SK-N-SH (cell line): ENCODE measurements around the gene PLEKHG3. TPM values are rescaled to one million over a fixed set of nuclear protein-coding genes. Genes with fewer than 3 reads are reported as not detected.

Experiments used
- CTCF ChIA-PET: fragments of 300-600, 350-600 bp; formaldehyde crosslinking; extraction: SDS; loops from one replicate; lab custom pipeline; 2021; lab: Yijun Ruan, JAX
- POLR2A ChIA-PET: fragments of 350-600 bp; sonication (Branson Sonifier 250); formaldehyde crosslinking; extraction: SDS; loops from one replicate; lab custom pipeline; 2020; ENCODE audit warnings: antibody characterized with exemption, inconsistent platforms; lab: Yijun Ruan, JAX
- DNase-seq: peaks from one replicate; pipeline ENCODE4 v3.0.0; 2012
- H2AFZ ChIP-seq: fragments of 200-600 bp; sonication (generic); 2 replicates; pipeline ENCODE4 v1.8.1; 2016; ENCODE audit warnings: antibody characterized with exemption, mild to moderate bottlenecking, low read depth
- H3F3A ChIP-seq: fragments of 200-600 bp; sonication (generic); replicated peaks from 2 replicates; pipeline ENCODE3; 2016; ENCODE audit warnings: antibody characterized with exemption, mild to moderate bottlenecking; ENCODE audit not compliant: insufficient read depth
- H3K27ac ChIP-seq, 2 experiments: fragments of 200-500 bp in 1 of 2; fragments of 200-600 bp in 1 of 2; sonication (Bioruptor generic) in 1 of 2; sonication (generic), shearing (Covaris generic) in 1 of 2; 2 replicates each; pipeline versions ENCODE4 v1.5.1 to v1.6.1; 2014 to 2016; ENCODE audit warnings: low read depth in 2 of 2, inconsistent platforms in 1 of 2, low read length in 1 of 2, mild to moderate bottlenecking in 1 of 2, mixed read lengths in 1 of 2
- H3K27me3 ChIP-seq: fragments of 200-600 bp; sonication (generic), shearing (Covaris generic); 2 replicates; pipeline ENCODE4 v1.6.1; 2016; ENCODE audit warnings: mixed run types; ENCODE audit not compliant: insufficient read depth
- H3K36me3 ChIP-seq, 2 experiments: fragments of 200-500 bp in 1 of 2; fragments of 200-600 bp in 1 of 2; sonication (Bioruptor generic) in 1 of 2; sonication (generic) in 1 of 2; replicated peaks in 1 of 2; 2 replicates each; pipeline versions ENCODE3 to v1.5.1; 2014 to 2016; ENCODE audit warnings: low read length in 1 of 2, mild to moderate bottlenecking in 1 of 2; ENCODE audit not compliant: insufficient read depth in 2 of 2, control insufficient read depth in 1 of 2
- H3K4me1 ChIP-seq, 2 experiments: fragments of 200-500 bp in 1 of 2; fragments of 200-600 bp in 1 of 2; sonication (Bioruptor generic) in 1 of 2; sonication (generic), shearing (Covaris generic) in 1 of 2; 2 replicates each; pipeline versions ENCODE4 v1.5.1 to v1.6.1; 2014 to 2016; ENCODE audit warnings: low read depth in 1 of 2, low read length in 1 of 2, mixed run types in 1 of 2; ENCODE audit not compliant: insufficient read depth in 2 of 2, control insufficient read depth in 1 of 2
- H3K4me2 ChIP-seq: fragments of 200-600 bp; sonication (generic), shearing (Covaris generic); 2 replicates; pipeline ENCODE4 v1.6.1; 2017; ENCODE audit warnings: mixed run types
- H3K4me3 ChIP-seq, 2 experiments: fragments of 200-500 bp in 1 of 2; fragments of 200-600 bp in 1 of 2; sonication (Bioruptor generic) in 1 of 2; sonication (generic), shearing (Covaris generic) in 1 of 2; 2 replicates each; pipeline versions ENCODE4 v1.5.1 to v1.8.1; 2014 to 2016; ENCODE audit warnings: low read depth in 2 of 2, inconsistent platforms in 1 of 2, low read length in 1 of 2, mild to moderate bottlenecking in 1 of 2, mixed read lengths in 1 of 2, moderate library complexity in 1 of 2
- H3K79me2 ChIP-seq: fragments of 200-600 bp; sonication (generic); 2 replicates; pipeline ENCODE4 v1.8.1; 2017; ENCODE audit warnings: mild to moderate bottlenecking; ENCODE audit not compliant: insufficient read depth
- H3K9ac ChIP-seq: fragments of 200-600 bp; sonication (generic); 2 replicates; pipeline ENCODE4 v1.6.1; 2017; ENCODE audit warnings: mixed run types
- H3K9me2 ChIP-seq: fragments of 200-600 bp; sonication (generic); 2 replicates; pipeline ENCODE4 v1.6.1; 2017; ENCODE audit warnings: mixed run types
- H3K9me3 ChIP-seq: fragments of 200-600 bp; sonication (generic); 2 replicates; pipeline ENCODE4 v1.6.1; 2017; ENCODE audit warnings: mixed run types, mild to moderate bottlenecking, moderate library complexity
- H4K20me1 ChIP-seq: fragments of 200-600 bp; sonication (generic); 2 replicates; pipeline ENCODE4 v1.6.1; 2017; ENCODE audit warnings: mild to moderate bottlenecking, mixed run types; ENCODE audit not compliant: insufficient read depth
- FOXM1 ChIP-seq: IDR thresholded peaks from 2 replicates; pipeline ENCODE4 v1.4.0; 2012; ENCODE audit warnings: low read depth, mild to moderate bottlenecking
- GABPA ChIP-seq: IDR thresholded peaks from 2 replicates; pipeline ENCODE4 v1.4.0; 2012; ENCODE audit warnings: low read depth, mild to moderate bottlenecking
- GATA2 ChIP-seq: sonication (generic); formaldehyde crosslinking; IDR thresholded peaks from 2 replicates; pipeline ENCODE4 v1.5.0; 2020; ENCODE audit warnings: mild to moderate bottlenecking, missing genetic modification reagents
- RAD21 ChIP-seq: IDR thresholded peaks from 2 replicates; pipeline ENCODE4 v1.6.1; 2012; ENCODE audit warnings: mild to moderate bottlenecking, low read length
- TAF1 ChIP-seq: IDR thresholded peaks from 2 replicates; pipeline ENCODE4 v1.6.1; 2012; ENCODE audit warnings: low read depth, mild to moderate bottlenecking, low read length, moderate library complexity, borderline replicate concordance
- TEAD4 ChIP-seq: IDR thresholded peaks from 2 replicates; pipeline ENCODE4 v1.4.0; 2012; ENCODE audit warnings: mild to moderate bottlenecking, borderline replicate concordance; ENCODE audit not compliant: insufficient read depth
- WGBS: methylation state at CpG from one replicate; pipeline ENCODE4 v1.1.6; 2017; ENCODE audit warnings: low lambda C conversion rate; 5-methylcytosine and 5-hydroxymethylcytosine counted together
- polyA plus RNA-seq, 3 experiments: library from polyadenylated mRNA; depleted of rRNA; stranded (reverse); fragments of >200 nt; gene quantifications; 2 replicates each; pipeline ENCODE4 v1.2.3, GENCODE V29; 2012
- TF ChIP-seq, protein P1 (sequence below): fragments of 200-600 bp; sonication (generic); IDR thresholded peaks from 2 replicates; pipeline ENCODE4 v1.6.1; 2017; ENCODE audit warnings: antibody characterized with exemption, mild to moderate bottlenecking, moderate library complexity

The PLEKHG3 gene
- polyA plus RNA-seq, 1 of the 3 experiments (the other 2 are of a cell fraction): 5.1 TPM

DNA sequence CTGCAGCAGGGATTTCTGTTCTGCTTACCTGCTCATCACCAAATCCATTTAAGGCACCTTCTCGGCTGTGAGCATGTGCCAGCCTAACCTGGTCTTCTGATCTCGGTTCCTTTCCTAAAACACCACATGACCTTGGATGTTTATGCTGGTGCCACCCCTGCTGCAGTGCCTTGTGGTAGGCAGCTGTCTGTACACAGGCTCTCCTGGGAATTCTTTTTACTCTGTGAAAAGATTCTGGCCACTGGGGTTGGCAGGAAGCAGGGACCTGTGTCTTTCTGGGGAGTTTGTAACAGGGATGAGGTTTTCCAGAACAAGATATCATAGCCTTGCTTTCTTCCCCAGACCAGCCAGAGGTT lies 10.4 kb upstream of the PLEKHG3 start:
- WGBS: 52% methylated on average over 2 of the region's 2 CpGs
- ChIA-PET CTCF (interaction anchor here (1.7 kb wide), 1 partner anchor 22 kb away, joined by 5 read pairs; no protein-coding TSS in a partner anchor), POLR2A (no interaction called here)
- no peak for DNase-seq
- H3K9ac ChIP-seq: no peak overlapping the region
- H2AFZ ChIP-seq: no peak overlapping the region
- H3K27me3 ChIP-seq: peaks cover 18% of the 10 kb centered on the region
- no peaks in the 10 kb centered on the region for H3F3A ChIP-seq
- H3K27ac ChIP-seq: no peak overlapping the region
- H3K4me1 ChIP-seq: peaks cover 0 to 8% of the 10 kb centered on the region in 2 experiments; a peak in 1 of 4 replicates
- H3K9me2 ChIP-seq: no peaks in the 10 kb centered on the region
- H3K9me3 ChIP-seq: no peaks in the 10 kb centered on the region
- no peak for TF ChIP-seq GABPA
- no peak for TF ChIP-seq RAD21
- TF ChIP-seq, all 33 proteins: peak for 0
- no peaks in the 10 kb centered on the region for H3K79me2 ChIP-seq
- H3K4me2 ChIP-seq: no peak overlapping the region
- H3K36me3 ChIP-seq: no peaks in the 10 kb centered on the region
- no peaks in the 10 kb centered on the region for H4K20me1 ChIP-seq
- no peak overlapping the region for H3K4me3 ChIP-seq

DNA sequence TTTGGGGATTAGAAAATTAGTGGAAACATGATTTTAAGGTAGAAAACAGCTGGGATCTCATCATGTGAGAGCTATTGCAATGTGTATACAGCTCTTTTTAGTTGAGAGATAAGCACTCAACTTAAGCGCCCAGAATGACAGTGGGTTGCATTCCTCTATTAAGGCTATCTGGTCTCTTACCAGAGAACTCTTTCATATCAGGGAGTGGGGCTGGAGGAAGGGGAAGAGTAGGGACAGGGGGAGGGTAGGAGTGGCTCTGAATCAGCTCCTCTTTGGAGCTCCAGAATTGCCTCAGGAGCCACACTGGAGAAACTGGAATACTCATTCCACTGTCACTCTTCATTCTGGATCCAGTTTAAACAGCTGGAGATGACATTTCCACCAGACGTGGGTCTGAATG lies 9.2 kb upstream of the PLEKHG3 start:
- Histone ChIP-seq H3K36me3 (no peaks in the 10 kb centered on the region), H4K20me1 (no peaks in the 10 kb centered on the region), H3F3A (no peaks in the 10 kb centered on the region), H3K27me3 (peaks cover 18% of the 10 kb centered on the region), H3K79me2 (no peaks in the 10 kb centered on the region), H2AFZ (no peak overlapping the region), H3K27ac (no peak overlapping the region), H3K4me2 (no peak overlapping the region), H3K9me3 (no peaks in the 10 kb centered on the region), H3K9ac (no peak overlapping the region), H3K4me3 (no peak overlapping the region), H3K4me1 (peaks cover 0 to 8% of the 10 kb centered on the region in 2 experiments; a peak in 1 of 4 replicates), H3K9me2 (no peaks in the 10 kb centered on the region)
- DNase-seq: no peak
- 50% methylated on average over 2 of the region's 2 CpGs for WGBS
- TF ChIP-seq, protein P1, sequence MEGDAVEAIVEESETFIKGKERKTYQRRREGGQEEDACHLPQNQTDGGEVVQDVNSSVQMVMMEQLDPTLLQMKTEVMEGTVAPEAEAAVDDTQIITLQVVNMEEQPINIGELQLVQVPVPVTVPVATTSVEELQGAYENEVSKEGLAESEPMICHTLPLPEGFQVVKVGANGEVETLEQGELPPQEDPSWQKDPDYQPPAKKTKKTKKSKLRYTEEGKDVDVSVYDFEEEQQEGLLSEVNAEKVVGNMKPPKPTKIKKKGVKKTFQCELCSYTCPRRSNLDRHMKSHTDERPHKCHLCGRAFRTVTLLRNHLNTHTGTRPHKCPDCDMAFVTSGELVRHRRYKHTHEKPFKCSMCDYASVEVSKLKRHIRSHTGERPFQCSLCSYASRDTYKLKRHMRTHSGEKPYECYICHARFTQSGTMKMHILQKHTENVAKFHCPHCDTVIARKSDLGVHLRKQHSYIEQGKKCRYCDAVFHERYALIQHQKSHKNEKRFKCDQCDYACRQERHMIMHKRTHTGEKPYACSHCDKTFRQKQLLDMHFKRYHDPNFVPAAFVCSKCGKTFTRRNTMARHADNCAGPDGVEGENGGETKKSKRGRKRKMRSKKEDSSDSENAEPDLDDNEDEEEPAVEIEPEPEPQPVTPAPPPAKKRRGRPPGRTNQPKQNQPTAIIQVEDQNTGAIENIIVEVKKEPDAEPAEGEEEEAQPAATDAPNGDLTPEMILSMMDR: no peak
- no peak for TF ChIP-seq GABPA
- no peak for TF ChIP-seq GATA2 (CRISPR knock-in tag)
- TF ChIP-seq TEAD4: no peak
- TF ChIP-seq FOXM1: no peak
- POLR2A ChIA-PET: no interaction called here
- CTCF ChIA-PET: interaction anchor here (1.0 to 1.6 kb wide), 4 partner anchors 14 to 77 kb away, joined by 4 read pairs; no protein-coding TSS in a partner anchor

DNA sequence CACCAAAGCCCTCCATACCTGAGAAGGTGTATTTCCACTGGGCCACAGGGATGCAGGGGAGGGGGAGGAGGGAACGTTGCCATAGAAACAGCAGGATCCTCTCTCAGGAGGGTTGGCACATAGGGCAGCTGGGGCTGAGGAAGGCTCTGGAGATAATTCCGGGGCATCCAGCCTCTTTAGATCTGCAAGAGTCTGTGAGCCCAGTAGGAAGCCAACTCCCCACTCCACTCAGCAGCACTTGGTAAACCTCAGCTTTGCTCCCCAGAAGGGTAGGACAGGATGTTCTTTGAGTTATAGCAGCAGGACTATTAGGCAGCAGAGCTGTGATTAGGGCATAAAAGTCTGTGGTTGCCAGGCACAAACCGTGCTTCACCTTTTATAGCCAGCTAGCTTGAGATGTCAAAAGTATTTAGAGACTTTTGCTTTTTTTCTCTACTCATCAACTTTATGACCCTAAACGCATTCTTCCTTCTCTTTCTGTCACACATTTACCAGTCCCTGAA lies 7.8 kb upstream of the PLEKHG3 start:
- ChIA-PET POLR2A (no interaction called here), CTCF (interaction anchor here (0.6 to 1.6 kb wide), 4 partner anchors 25 to 247 kb away, joined by 3 to 4 read pairs (median 3); no protein-coding TSS in a partner anchor)
- H3K36me3 ChIP-seq: no peaks in the 10 kb centered on the region
- H3K4me3 ChIP-seq: no peak overlapping the region
- H3K9ac ChIP-seq: no peak overlapping the region
- no peak overlapping the region for H3K27ac ChIP-seq
- H3K9me2 ChIP-seq: no peaks in the 10 kb centered on the region
- H3K27me3 ChIP-seq: peaks cover 18% of the 10 kb centered on the region
- H3K4me1 ChIP-seq: peaks cover 0 to 8% of the 10 kb centered on the region in 2 experiments; a peak in 1 of 4 replicates
- WGBS: 77% methylated on average over 4 of the region's 4 CpGs
- no peaks in the 10 kb centered on the region for H3F3A ChIP-seq
- H4K20me1 ChIP-seq: no peaks in the 10 kb centered on the region
- no peak for DNase-seq
- no peak for TF ChIP-seq TAF1
- TF ChIP-seq, all 33 proteins: peak for 0
- Histone ChIP-seq H3K9me3 (no peaks in the 10 kb centered on the region), H3K79me2 (no peaks in the 10 kb centered on the region), H2AFZ (no peak overlapping the region), H3K4me2 (no peak overlapping the region)
